8988T (cell line): ENCODE results near the gene ASGR1.

Source experiments
- DNase-seq: peaks from one replicate; pipeline ENCODE4 v3.0.0; 2011

Gene ASGR1

GRCh38 chr17:7179317-7180254 is at the start of gene ASGR1:
Gene ASGR1 (minus strand): TSS chr17:7179370. CDS start chr17:7178563, 807 bp downstream.
- no peak for DNase-seq

GRCh38 chr17:7228920-7229319 is 49.8 kb upstream of the ASGR1 start:
- no peak for DNase-seq

- no peak for DNase-seq
These were observed 47.8 kb upstream of the ASGR1 start for GRCh38 chr17:7226721-7227710.

GRCh38 chr17:7225711-7226331 is 46.7 kb upstream of the ASGR1 start:
- no peak for DNase-seq

- DNase-seq: no peak
These were observed 45.5 kb upstream of the ASGR1 start for GRCh38 chr17:7224661-7225111.

GRCh38 chr17:7224110-7224509 is 44.9 kb upstream of the ASGR1 start:
- no peak for DNase-seq

GRCh38 chr17:7223375-7223774 is 44.2 kb upstream of the ASGR1 start:
- no peak for DNase-seq

GRCh38 chr17:7222972-7223292 is 43.8 kb upstream of the ASGR1 start:
- no peak for DNase-seq

GRCh38 chr17:7222093-7222971 is 43.2 kb upstream of the ASGR1 start:
- DNase-seq: no peak

- no peak for DNase-seq
These were observed 42.3 kb upstream of the ASGR1 start for GRCh38 chr17:7221278-7222092.

GRCh38 chr17:7220593-7221277 is 41.6 kb upstream of the ASGR1 start:
- peak; percentile 68 for DNase-seq

- DNase-seq: peak; percentile 81
These were observed 40.8 kb upstream of the ASGR1 start, which contains the start of the genes ACADVL and DLG4 for GRCh38 chr17:7219812-7220592. Gene ACADVL (plus strand): TSS chr17:7219938. CDS start chr17:7219985, 47 bp downstream. Gene DLG4 (minus strand): TSS chr17:7219836.

GRCh38 chr17:7219229-7219811 is 40.1 kb upstream of the ASGR1 start:
- DNase-seq: no peak

GRCh38 chr17:7218758-7219157 is 39.6 kb upstream of the ASGR1 start:
- DNase-seq: no peak

GRCh38 chr17:7218166-7218565 is 39.0 kb upstream of the ASGR1 start:
- DNase-seq: no peak

GRCh38 chr17:7217113-7217987 is 38.2 kb upstream of the ASGR1 start:
- DNase-seq: peak; percentile 60

GRCh38 chr17:7216242-7217112 is 37.3 kb upstream of the ASGR1 start:
- no peak for DNase-seq
